GM12801 (cell line): ENCODE data around the gene CCNJ.

Source experiments
- TF ChIP-seq, protein P1 (sequence below): IDR thresholded peaks from one replicate; pipeline ENCODE4 v1.5.1; 2011; ENCODE audit warnings: control low read depth; ENCODE audit not compliant: insufficient read length; ENCODE audit errors: extremely low read depth

The CCNJ gene

DNA sequence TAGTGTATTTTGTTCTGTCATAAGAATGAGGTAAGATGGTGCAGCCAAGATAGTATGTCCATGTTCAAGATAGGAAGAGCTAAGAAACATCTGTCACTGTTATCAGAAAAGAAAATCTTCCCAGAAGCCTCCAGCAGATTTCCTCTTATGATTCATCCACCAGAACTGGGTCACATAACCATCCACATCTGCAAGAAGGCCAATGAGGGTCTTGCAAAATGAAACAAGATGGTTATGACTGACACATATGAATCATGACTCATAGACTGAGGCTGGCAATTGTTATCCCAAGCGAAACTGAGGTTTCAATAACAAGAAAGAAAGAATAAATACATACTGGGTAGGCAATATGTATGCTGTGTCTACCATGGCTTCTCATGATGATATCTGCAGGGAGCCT, 30.3 kb downstream of the CCNJ start:
- TF ChIP-seq, protein P1, sequence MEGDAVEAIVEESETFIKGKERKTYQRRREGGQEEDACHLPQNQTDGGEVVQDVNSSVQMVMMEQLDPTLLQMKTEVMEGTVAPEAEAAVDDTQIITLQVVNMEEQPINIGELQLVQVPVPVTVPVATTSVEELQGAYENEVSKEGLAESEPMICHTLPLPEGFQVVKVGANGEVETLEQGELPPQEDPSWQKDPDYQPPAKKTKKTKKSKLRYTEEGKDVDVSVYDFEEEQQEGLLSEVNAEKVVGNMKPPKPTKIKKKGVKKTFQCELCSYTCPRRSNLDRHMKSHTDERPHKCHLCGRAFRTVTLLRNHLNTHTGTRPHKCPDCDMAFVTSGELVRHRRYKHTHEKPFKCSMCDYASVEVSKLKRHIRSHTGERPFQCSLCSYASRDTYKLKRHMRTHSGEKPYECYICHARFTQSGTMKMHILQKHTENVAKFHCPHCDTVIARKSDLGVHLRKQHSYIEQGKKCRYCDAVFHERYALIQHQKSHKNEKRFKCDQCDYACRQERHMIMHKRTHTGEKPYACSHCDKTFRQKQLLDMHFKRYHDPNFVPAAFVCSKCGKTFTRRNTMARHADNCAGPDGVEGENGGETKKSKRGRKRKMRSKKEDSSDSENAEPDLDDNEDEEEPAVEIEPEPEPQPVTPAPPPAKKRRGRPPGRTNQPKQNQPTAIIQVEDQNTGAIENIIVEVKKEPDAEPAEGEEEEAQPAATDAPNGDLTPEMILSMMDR = no peak

DNA sequence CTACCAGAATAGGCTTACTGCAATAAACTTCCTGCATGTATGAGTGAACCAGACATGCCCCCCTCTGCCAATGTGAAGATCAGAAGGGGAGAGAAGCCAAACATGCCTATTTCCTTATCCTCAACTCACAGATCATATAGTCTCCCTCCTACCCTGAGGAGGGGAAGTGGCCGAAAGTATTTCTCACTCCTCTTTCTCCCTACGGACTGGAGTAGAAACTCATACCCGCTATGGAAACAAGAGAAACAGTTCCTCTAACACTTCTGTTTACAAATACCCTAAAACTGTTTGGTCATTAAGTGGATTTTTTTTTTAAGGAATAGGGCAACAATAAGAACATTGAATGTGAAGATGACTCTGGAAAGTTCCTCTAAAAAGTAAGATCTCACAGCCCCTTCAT, 31.4 kb downstream of the CCNJ start:
- TF ChIP-seq, protein P1 = no peak

DNA sequence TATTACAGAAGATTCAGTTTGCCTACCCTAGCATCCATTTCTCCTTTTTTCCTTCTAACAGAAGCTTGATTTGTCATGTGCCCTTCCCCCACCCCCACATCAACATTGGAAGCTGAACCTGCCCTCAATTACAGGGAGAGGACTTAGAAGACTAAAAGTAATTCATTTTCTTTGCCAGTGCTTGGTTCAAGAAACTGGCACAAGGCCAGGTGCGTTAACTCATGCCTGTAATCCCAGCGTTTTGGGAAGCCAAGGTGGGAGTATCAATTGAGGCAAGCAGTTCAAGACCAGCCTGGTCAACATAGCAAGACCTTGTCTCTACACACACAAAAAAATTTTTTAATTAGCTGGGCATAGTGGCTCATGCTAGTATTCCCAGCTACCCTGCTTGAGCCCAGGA, 32.6 kb downstream of the CCNJ start:
- TF ChIP-seq, protein P1 = no peak

DNA sequence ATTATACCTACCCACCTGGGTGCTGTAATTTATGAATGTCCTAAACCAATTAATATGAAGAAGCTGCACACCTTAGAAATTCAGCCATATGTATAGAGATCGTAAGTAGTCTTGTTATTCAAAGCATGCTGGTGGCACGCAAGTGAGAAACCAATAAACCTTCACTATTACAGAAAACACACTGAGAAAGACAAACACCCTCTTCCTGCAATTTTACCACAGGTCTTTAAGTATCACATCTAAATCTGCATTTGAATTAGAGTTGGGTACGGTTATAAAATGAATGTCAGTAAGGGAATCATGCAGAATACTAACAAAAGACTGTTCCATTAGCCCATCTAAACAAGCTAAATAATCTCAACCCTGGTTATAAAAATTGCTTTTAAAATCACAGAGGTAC, 33.8 kb downstream of the CCNJ start:
- TF ChIP-seq, protein P1 = no peak

DNA sequence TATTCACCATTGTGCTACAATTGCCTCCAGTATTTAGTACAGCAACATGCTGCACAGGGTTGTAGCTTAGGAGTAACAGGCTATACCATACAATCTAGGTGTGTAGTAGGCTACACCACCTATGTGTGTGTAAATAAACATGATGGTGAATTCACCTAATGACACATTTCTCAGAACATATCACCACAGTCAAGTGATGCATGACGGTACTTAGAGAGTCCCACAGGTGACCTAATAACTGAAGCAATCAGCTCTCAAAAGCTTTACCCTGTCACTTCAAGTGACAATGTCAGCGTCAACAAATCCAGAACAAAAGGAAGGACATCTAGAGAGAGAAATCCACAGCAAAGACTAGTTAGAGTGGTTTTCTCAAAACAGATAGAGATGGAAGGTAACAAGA, 38.8 kb downstream of the CCNJ start:
- TF ChIP-seq, protein P1 = no peak

DNA sequence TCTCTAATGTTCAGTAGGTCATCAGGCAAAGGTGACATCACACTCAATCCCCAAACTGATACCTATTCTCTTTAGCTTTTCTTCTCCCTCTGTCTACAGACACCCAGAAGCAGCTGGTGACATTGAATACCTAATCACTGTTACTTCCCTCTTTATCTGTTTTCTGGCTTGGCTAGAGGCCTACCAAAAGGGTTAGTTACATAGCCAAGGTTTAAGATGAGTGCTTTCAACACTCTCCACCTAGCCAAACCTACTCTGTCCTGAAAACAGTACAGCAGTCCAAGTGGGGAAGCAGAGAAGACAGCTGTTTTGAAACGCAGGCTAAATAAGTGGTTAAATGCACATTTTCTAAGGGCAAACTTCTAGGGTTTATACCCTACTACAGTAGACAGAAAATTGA, 39.4 kb downstream of the CCNJ start:
- TF ChIP-seq, protein P1 = no peak

DNA sequence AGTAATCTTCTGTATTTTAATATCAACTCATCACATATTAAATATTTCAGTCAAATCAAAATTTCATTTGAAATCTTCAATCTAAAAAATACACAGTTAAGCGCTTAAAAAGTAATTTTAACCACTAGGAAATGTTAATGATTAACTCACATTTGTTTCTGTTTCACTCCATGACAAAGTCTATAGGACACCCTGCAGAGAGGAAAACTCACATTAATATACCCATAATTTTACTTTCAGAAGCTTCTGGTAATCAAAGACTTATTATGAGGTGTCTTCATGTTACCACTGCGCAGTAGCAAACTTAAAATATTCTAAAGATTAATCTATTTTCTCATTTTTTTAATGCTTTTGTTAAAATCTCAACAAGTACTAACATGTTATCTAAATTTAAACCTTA, 45.7 kb downstream of the CCNJ start:
- TF ChIP-seq, protein P1 = no peak
